WTC11 (cell line): ENCODE data around the gene COL5A2. TPM values are rescaled to one million over a fixed set of nuclear protein-coding genes. Genes with fewer than 3 reads are reported as not detected.

ENCODE experiments used
- ATAC-seq: fragments of 200-7000 bp; cut with Tn5 transposase; 2 replicates; pipeline ENCODE4 v1.10.0; 2021; ENCODE audit warnings: mild to moderate bottlenecking, moderate library complexity
- CTCF ChIA-PET: fragments of 300-600 bp; sonication (Branson Sonifier 250); formaldehyde crosslinking; loops from one replicate; lab custom pipeline; 2021; ENCODE audit warnings: antibody characterized with exemption; lab: Charles Lee
- POLR2A ChIA-PET: fragments of 350-600 bp; sonication (Branson Sonifier 250); formaldehyde crosslinking; loops from one replicate; lab custom pipeline; 2021; ENCODE audit warnings: antibody characterized with exemption; lab: Charles Lee
- DNase-seq: peaks from one replicate; pipeline ENCODE4 v3.0.0; 2021; ENCODE audit warnings: low spot score
- H3K27ac Mint-ChIP-seq: 2 replicates; pipeline ENCODE4 v1.8.0; 2021; ENCODE audit warnings: mixed read lengths
- H3K27me3 Mint-ChIP-seq: 2 replicates; pipeline ENCODE4 v1.8.0; 2021; ENCODE audit warnings: low read depth, mild to moderate bottlenecking, moderate library complexity, mixed read lengths
- H3K36me3 Mint-ChIP-seq: 2 replicates; pipeline ENCODE4 v1.8.0; 2021; ENCODE audit warnings: mixed read lengths
- H3K4me1 Mint-ChIP-seq: 2 replicates; pipeline ENCODE4 v1.8.0; 2022; ENCODE audit warnings: mixed read lengths
- H3K4me3 Mint-ChIP-seq: 2 replicates; pipeline ENCODE4 v1.8.0; 2021; ENCODE audit warnings: mild to moderate bottlenecking, moderate library complexity, mixed read lengths
- H3K9me3 Mint-ChIP-seq: 2 replicates; pipeline ENCODE4 v1.8.0; 2021; ENCODE audit warnings: mixed read lengths
- AR ChIP-seq: fragments of 250-450 bp; sonication (Bioruptor Pico); IDR thresholded peaks from 2 replicates; pipeline ENCODE4 v1.9.0; 2021; ENCODE audit warnings: mild to moderate bottlenecking
- ATF2 ChIP-seq: sonication (generic); formaldehyde crosslinking; IDR thresholded peaks from 2 replicates; pipeline ENCODE4 v1.8.1; 2022; ENCODE audit warnings: low read depth, missing genetic modification reagents, borderline replicate concordance
- ATF3 ChIP-seq: sonication (generic); formaldehyde crosslinking; conservative IDR thresholded peaks from 2 replicates; pipeline ENCODE4 v1.8.1; 2022; ENCODE audit warnings: mild to moderate bottlenecking, missing genetic modification reagents
- GABPB1 ChIP-seq: sonication (generic); formaldehyde crosslinking; IDR thresholded peaks from 2 replicates; pipeline ENCODE4 v1.8.1; 2023; ENCODE audit warnings: mild to moderate bottlenecking, missing genetic modification reagents
- RORB ChIP-seq: fragments of 250-450 bp; sonication (Bioruptor Pico); IDR thresholded peaks from 2 replicates; pipeline ENCODE4 v1.9.0; 2021; ENCODE audit warnings: mild to moderate bottlenecking
- SMAD3 ChIP-seq: sonication (generic); formaldehyde crosslinking; IDR thresholded peaks from 2 replicates; pipeline ENCODE4 v1.8.0; 2022; ENCODE audit warnings: missing genetic modification reagents, mild to moderate bottlenecking, borderline replicate concordance
- TP53 ChIP-seq: sonication (generic); formaldehyde crosslinking; IDR thresholded peaks from 2 replicates; pipeline ENCODE4 v1.8.1; 2023; ENCODE audit warnings: mild to moderate bottlenecking, missing genetic modification reagents
- ZNF138 ChIP-seq: sonication (generic); formaldehyde crosslinking; conservative IDR thresholded peaks from 2 replicates; pipeline ENCODE4 v1.8.1; 2022; ENCODE audit warnings: mild to moderate bottlenecking, moderate library complexity, missing genetic modification reagents
- ZNF317 ChIP-seq: sonication (generic); formaldehyde crosslinking; IDR thresholded peaks from 2 replicates; pipeline ENCODE4 v1.8.1; 2023; ENCODE audit warnings: low read depth, mild to moderate bottlenecking, moderate library complexity, missing genetic modification reagents, borderline replicate concordance
- ZNF396 ChIP-seq: fragments of 250-450 bp; sonication (Bioruptor Pico); IDR thresholded peaks from 2 replicates; pipeline ENCODE4 v1.8.0; 2021; ENCODE audit warnings: mild to moderate bottlenecking, moderate library complexity, borderline replicate concordance
- ZNF416 ChIP-seq: fragments of 250-450 bp; sonication (Bioruptor Pico); IDR thresholded peaks from 2 replicates; pipeline ENCODE4 v1.9.0; 2021; ENCODE audit warnings: mild to moderate bottlenecking, inconsistent platforms
- total RNA-seq: library from RNA; stranded (reverse); gene quantifications from 3 replicates; pipeline ENCODE4 v1.2.3, GENCODE V29; 2021
- TF ChIP-seq, protein P1 (sequence below): sonication (generic); formaldehyde crosslinking; IDR thresholded peaks from 2 replicates; pipeline ENCODE4 v1.8.0; 2022; ENCODE audit warnings: mild to moderate bottlenecking, missing genetic modification reagents
- TF ChIP-seq, protein P2 (sequence below): fragments of 250-450 bp; sonication (Bioruptor Pico); conservative IDR thresholded peaks from 2 replicates; pipeline ENCODE4 v1.9.0; 2021; ENCODE audit warnings: mild to moderate bottlenecking
- TF ChIP-seq, protein P3 (sequence below): sonication (generic); formaldehyde crosslinking; IDR thresholded peaks from 2 replicates; pipeline ENCODE4 v1.8.0; 2022; ENCODE audit warnings: mild to moderate bottlenecking, missing genetic modification reagents
- TF ChIP-seq, protein P4 (sequence below): sonication (generic); formaldehyde crosslinking; IDR thresholded peaks from 2 replicates; pipeline ENCODE4 v1.8.0; 2022; ENCODE audit warnings: mild to moderate bottlenecking, missing genetic modification reagents
- TF ChIP-seq, protein P5 (sequence below): sonication (generic); formaldehyde crosslinking; IDR thresholded peaks from 2 replicates; pipeline ENCODE4 v1.8.1; 2023; ENCODE audit warnings: mild to moderate bottlenecking, missing genetic modification reagents

The COL5A2 gene
- total RNA-seq, 1 experiment from 2014 or later, result 16.0 TPM

DNA sequence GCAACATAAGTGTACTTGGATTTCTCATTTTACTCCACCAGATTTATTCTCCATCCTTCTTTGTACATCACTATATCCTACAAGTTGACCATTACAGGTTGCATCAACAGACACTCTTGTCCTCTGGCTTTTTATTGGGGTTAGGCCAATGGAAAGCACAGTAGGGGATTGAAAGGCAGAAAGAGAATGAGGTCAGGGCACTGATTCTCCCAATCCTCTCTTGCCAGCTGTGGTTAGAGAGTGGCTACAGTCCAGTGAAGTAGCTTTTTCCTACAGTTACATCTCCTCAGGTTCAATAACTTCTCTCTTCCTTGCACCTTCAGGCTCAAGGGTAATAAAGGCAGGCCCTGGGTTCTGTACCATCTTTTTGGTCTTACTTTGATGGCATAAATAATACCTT, 20.2 kb upstream of the COL5A2 start:
- DNase-seq (no peak), ATAC-seq (peak; percentile 62; the same call in 1 of the 2 replicates)
- Mint-ChIP-seq H3K27me3 (no peaks in the 10 kb centered on the region), H3K4me3 (no peak overlapping the region), H3K36me3 (no peaks in the 10 kb centered on the region), H3K4me1 (peaks cover 13% of the 10 kb centered on the region), H3K27ac (no peak overlapping the region), H3K9me3 (peaks cover 19% of the 10 kb centered on the region)
- POLR2A ChIA-PET, result no interaction called here
- TF ChIP-seq SMAD3 (CRISPR knock-in tag) (no peak), ATF2 (no peak), RORB (CRISPR knock-in tag) (no peak), GABPB1 (CRISPR knock-in tag) (no peak), ZNF396 (no peak)
- TF ChIP-seq, protein P1, sequence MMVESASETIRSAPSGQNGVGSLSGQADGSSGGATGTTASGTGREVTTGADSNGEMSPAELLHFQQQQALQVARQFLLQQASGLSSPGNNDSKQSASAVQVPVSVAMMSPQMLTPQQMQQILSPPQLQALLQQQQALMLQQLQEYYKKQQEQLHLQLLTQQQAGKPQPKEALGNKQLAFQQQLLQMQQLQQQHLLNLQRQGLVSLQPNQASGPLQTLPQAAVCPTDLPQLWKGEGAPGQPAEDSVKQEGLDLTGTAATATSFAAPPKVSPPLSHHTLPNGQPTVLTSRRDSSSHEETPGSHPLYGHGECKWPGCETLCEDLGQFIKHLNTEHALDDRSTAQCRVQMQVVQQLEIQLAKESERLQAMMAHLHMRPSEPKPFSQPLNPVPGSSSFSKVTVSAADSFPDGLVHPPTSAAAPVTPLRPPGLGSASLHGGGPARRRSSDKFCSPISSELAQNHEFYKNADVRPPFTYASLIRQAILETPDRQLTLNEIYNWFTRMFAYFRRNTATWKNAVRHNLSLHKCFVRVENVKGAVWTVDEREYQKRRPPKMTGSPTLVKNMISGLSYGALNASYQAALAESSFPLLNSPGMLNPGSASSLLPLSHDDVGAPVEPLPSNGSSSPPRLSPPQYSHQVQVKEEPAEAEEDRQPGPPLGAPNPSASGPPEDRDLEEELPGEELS (CRISPR knock-in tag), result no peak
- TF ChIP-seq, protein P2, sequence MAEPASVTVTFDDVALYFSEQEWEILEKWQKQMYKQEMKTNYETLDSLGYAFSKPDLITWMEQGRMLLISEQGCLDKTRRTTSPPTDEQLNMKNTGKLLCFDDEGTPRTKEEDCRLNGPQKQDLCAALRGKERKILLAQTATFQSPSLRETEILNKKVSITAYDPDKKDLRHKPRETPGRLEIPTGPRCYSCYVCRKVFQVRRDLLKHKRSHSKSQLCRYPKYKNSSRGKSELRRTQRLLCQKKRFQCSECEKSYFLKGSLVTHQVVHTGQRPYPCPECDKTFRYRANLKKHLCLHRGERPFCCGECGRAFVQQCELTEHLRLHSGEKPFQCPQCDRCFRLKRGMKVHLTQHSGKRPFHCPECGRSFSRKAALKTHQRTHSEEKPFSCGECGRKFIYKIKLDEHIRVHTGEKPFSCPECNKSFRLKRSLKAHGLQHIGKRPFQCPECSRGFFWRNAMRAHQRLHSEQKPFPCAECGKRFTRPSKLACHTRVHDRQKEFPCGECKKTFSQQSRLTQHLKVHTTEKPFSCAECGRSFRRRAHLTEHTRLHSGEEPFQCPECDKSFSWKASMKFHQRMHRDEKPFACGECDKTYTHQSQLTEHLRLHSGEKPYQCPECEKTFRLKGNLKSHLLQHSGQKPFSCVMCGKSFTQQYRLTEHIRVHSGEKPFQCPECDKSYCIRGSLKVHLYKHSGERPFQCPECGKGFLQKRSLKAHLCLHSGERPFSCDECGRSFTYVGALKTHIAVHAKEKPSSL (CRISPR knock-in tag), result no peak
- TF ChIP-seq, protein P3, sequence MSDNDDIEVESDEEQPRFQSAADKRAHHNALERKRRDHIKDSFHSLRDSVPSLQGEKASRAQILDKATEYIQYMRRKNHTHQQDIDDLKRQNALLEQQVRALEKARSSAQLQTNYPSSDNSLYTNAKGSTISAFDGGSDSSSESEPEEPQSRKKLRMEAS, result no peak
- CTCF ChIA-PET, result interaction anchor here (1.7 kb wide), 1 partner anchor 10 kb away, joined by 3 read pairs; no protein-coding TSS in a partner anchor

GRCh38 chr2:189192766-189193165, 13.2 kb upstream of the COL5A2 start:
- CTCF ChIA-PET, result no interaction called here
- POLR2A ChIA-PET, result no interaction called here

More at GRCh38 chr2:189192766-189193165, 13.2 kb upstream of the COL5A2 start:
- Mint-ChIP-seq H3K36me3 (no peaks in the 10 kb centered on the region), H3K4me1 (peaks cover 4% of the 10 kb centered on the region), H3K9me3 (peaks cover 25% of the 10 kb centered on the region)
- ATAC-seq, result no peak
- no peak for DNase-seq
- TF ChIP-seq ATF3 (CRISPR knock-in tag) (no peak), ZNF317 (CRISPR knock-in tag) (no peak), TP53 (CRISPR knock-in tag) (no peak), AR (CRISPR knock-in tag) (no peak), ZNF138 (CRISPR knock-in tag) (no peak), ZNF416 (CRISPR knock-in tag) (no peak)
- TF ChIP-seq, protein P4, sequence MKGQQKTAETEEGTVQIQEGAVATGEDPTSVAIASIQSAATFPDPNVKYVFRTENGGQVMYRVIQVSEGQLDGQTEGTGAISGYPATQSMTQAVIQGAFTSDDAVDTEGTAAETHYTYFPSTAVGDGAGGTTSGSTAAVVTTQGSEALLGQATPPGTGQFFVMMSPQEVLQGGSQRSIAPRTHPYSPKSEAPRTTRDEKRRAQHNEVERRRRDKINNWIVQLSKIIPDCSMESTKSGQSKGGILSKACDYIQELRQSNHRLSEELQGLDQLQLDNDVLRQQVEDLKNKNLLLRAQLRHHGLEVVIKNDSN (CRISPR knock-in tag), result no peak
- TF ChIP-seq, protein P5, sequence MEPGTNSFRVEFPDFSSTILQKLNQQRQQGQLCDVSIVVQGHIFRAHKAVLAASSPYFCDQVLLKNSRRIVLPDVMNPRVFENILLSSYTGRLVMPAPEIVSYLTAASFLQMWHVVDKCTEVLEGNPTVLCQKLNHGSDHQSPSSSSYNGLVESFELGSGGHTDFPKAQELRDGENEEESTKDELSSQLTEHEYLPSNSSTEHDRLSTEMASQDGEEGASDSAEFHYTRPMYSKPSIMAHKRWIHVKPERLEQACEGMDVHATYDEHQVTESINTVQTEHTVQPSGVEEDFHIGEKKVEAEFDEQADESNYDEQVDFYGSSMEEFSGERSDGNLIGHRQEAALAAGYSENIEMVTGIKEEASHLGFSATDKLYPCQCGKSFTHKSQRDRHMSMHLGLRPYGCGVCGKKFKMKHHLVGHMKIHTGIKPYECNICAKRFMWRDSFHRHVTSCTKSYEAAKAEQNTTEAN (CRISPR knock-in tag), result no peak
- TF ChIP-seq, all 79 proteins: peak for 0
- Mint-ChIP-seq H3K27ac (no peak overlapping the region), H3K4me3 (no peak overlapping the region), H3K27me3 (no peaks in the 10 kb centered on the region)
